ENCODE data around the gene SMPD3.
A peak's percentile ranks its signal among the peaks of the same experiment; 100 is the strongest.

Gene SMPD3

DNA sequence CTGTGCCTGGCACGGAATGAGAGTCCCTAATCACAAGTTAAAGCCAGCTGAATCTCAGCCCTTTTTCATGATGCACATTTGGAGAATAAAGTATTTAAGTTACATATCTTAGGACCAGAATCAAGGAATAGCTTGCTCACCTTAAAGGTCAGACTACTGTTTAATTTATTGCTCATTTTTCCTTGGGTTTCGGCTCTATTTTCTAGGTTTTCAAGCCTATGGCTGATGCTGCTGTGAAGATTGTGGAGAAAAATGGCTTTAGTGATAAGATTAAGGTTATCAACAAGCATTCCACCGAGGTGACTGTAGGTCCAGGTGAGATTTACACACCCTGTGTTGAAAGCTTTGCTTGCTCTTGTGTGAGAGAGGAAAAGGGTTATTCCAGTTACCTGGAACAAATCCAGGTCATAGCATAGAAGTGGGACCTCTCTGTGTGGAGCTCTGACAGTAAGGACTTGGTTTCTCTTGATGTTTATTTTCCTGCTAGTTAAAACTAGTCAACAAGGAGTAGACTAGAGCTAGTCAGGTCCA, 119.4 kb downstream of the SMPD3 start:
- no peak for DNase-seq (ENCODE audit: low read depth)

DNA sequence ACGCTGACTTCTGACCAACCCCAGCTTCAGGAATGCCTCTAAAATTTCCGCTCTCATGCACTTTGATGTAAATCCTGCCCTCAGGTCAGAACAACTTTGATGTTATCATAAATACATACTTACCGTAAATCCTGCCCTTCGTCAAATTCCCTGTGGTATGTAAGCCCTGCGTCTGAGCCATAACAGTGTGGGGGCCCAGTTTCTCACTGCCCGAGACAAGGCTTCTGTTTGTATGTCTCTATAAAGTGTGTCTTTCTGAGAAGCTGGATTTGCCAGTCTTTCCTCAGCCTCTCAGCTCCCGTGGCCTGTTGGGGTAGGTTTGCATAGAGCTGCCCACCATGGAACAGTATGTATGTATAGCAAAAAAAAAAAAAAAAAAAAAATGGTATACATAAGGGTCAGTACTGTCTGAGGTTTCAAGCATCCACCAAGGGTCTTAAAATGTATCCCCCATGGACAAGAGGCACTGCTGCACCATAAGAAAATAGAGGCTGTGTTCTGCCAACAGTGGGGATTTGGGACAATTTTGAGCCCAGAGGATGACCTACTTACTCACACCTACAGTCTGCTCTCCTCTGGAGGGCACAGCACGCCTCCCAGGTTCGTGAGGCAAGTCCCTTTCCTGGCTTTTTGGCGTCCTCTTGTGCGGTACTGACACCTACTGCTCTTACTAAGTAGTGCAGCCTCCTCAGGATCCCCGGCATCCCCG, 120.0 kb downstream of the SMPD3 start:
- peak; percentile 75 for DNase-seq (ENCODE audit: low read depth)

DNA sequence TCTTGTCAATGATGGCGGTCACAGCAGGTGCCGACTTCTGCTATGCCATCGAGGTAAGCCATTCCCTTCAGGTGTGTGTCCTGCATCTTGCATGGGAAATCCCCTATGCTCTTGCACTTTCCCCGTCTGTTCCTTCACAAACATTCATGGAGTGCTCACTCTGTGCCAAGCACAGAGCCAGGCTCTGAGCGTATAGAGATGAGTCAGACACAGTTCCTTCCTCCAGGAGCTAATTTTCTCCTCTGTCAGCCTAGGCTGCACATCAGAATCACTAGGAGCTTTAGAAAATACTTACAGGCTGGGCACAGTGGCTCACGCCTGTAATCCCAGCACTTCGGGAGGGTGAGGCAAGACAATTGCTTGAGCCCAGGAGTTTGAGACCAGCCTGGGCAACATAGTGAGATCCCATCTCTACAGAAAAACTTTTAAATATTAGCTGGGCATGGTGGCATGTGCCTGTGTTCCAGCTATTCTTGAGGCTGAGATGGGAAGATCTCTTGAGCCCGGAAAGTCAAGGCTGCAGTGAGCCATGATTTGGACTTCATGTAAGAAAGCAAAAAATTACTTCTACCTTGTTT, 123.4 kb downstream of the SMPD3 start:
- DNase-seq (ENCODE audit: low read depth): no peak

DNA sequence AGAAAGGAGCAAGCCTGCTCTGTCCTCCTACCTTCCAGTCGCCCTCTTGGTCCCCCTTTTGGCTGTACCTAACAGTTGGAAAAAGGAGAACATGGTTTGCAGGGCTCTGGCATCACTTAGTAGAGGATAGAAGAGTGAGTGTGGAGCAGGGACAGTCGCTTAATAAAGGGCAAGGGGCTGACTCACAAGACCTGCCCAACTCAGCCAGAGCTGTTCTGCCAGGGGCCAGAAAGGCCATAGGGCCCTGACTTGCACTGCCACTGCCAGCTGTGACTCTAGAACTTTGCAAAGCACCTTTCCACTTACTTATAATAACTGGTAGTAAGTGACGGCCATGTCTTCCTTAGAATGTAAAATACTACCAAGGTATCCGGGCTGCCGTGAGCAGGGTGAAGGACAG, 124.0 kb downstream of the SMPD3 start:
- DNase-seq (ENCODE audit: low read depth): no peak

DNA sequence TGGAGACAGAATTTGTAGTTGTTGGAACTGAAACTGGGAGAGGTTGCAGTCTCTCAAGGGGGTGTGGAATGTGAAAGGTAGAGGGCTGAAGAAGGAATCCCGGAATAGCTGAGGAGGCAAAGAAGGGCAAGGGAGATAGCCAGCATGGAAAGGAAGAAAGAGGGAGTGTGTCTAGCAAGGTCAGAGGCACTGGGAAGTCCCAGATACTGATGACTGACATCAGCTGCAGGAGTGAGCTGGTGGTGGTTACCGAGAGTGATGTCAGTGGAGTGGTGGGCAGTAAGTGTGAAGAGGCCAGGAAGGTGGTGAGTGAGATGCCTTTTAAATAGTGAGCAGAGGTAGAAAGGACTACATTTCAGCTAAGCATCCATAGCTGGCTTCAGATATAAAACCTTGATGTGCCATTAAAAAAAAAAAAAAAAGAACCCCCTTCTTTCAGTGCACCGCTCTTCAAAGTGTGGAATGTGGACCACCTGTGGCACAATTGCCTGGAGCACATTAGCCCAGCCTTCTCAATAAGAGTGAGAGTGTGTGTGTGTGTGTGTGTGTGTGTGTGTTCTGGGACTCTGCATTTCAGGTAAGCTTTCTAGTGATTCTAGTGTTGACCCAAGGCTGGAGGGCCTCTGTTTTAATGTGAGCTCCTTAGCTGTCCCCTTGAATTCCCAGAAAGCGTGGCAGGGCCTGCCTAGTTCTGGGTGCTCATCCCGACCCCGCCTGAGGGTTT, 129.0 kb downstream of the SMPD3 start:
- no peak for DNase-seq (ENCODE audit: low read depth)

DNA sequence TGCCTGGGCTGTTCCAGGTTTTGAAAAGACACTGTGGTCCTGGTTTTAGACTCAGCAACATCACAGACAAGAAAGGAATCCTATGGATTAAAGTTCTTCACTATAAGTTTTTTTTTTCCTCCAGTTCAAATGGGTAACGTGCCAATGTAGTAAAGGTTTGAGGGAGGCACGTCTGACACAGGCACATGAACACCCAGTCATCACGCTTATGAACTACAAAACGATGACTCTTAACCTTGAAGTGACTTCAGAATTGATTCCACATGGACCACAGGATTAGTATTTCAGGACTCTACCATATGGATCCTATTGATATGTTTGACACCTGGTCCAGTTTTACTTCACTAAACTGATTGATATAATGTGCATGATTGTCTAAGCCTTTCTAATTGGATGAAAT, 135.2 kb downstream of the SMPD3 start:
- no peak for DNase-seq (ENCODE audit: low read depth)

DNA sequence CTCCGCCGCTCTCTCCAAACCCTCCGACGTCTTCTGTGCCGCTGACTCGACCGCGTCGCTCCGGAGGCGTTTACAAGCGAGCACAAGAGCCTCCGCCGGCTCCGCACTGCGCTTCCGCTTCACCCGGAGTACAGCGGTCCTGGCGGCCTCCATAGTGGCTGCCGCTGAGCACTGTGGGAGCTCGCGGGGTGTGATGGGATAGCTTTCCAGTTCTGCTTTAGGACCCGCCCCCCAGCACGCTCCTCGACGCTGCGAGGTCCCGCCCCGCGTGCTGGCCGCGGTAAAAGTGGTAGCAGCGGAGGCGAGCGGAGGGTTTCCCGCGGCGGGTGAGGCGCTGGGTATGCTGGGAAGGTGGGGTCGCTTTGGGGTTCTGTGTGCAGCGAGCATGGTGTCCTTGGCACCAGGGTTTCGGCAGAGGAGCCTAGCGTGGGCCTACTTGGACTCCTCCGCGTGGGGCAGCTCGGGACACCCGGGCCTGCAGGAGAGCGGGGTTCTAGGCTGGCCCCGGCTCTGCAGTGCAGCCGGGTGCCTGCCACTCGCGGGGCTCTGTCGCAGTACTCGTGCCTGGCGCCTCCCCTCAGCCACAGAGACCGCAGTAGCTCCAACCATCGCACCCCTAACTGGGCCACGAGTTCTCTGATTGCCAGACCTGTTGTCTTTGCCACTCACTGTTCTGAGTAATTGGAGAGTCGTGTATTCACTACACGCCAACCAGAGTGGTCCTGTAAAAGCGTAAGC, 137.4 kb downstream of the SMPD3 start, which contains the start of the genes PRMT7 and SLC7A6OS:
Gene PRMT7 (plus strand): TSS at position 246 of the 738 bp plus-strand sequence. CDS start 4,961 bp downstream, outside the sequence.
Gene SLC7A6OS (minus strand): TSS at position 173 of the 738 bp plus-strand sequence. CDS start 20 bp downstream, at position 153.
- peak; percentile 85 for DNase-seq (ENCODE audit: low read depth)

DNA sequence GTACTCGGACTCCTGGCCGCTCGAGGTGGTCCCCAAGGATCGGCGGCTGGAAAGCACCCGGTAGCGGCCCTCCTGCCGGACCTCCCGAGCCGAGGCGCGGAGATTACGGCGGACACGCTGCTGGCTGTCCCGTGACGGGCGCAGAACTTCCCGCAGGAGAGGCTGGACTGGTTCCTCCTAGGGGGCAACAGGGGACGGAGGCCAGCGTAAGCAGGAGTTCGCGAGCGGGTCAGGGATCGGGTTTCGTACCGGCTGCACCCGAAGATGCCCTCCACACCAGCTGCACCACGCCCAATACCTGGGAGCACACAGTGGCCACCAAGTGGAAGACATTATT, 137.9 kb downstream of the SMPD3 start:
- no peak for DNase-seq (ENCODE audit: low read depth)

DNA sequence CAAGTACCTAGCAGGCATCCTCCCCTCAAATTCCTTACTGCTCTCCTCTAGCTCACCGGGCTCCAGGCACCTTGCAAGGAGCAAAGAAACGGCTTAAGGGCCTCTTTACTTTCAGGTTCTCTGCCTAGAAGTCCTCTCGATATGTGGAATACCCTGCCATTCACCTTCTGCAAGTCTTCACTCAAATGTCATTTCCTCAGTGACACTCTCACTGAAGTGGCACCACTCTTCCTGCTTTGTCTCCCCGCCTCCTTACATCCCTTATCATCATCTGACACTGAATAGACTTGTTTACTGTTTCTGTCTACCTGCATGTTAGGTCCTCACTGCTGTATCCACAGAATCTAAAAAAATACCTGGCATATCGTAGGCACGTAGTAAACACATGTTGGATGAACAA, 138.5 kb downstream of the SMPD3 start:
- no peak for DNase-seq (ENCODE audit: low read depth)

Measured in fibroblast of gingiva (primary cell).